Measurements from ENCODE around the gene EEPD1. TPM values are rescaled to one million over a fixed set of nuclear protein-coding genes. Genes with fewer than 3 reads are reported as not detected.

EEPD1 gene
- total RNA-seq, 1 donor from 2014 or later = 18.5 TPM

DNA sequence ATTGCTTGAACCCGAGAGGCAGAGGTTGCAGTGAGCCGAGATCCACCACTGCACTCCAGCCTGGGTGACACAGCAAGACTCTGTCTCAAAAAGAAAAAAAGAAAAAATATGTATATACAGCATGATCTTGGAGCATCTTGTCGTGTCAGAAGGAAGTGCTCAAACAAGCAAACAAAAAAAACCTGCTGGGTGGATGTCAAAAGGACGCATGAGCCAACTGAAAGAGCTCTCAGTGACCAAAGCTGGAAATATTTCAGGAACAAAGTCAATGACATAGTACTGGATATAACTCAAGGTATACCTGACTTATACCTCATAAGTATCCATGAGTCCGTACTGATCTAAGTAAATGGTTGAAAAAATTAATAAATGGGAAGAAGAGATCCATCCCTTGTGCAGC is 142.0 kb downstream of the EEPD1 start:
- intact Hi-C loops (cut with micrococcal nuclease) = no loop called here

DNA sequence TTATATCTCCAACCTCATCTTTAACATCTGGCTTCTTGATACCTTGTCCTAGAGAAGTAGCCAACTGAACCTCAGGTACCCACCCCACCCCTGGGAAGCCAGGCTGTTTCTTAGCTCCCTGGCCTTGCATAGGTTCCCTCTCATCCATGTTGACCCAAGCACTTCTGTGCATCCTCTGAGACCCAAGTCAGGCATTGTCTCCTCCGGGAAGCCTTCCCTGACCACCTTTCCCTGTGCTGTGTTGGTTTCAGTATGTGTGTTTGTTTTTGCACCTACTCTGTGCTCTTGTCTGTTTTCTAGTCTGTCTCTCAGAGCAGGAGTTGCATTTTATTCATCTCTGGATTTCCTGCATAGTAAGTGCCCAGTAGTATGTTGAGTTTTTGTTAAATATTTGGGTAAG is 143.2 kb downstream of the EEPD1 start:
- intact Hi-C loops (cut with micrococcal nuclease) = no loop called here

- intact Hi-C loops (cut with micrococcal nuclease) = no loop called here
Observed at GRCh38 chr7:36297364-36298009, 144.4 kb downstream of the EEPD1 start.

GRCh38 chr7:36298106-36298505 is 145.1 kb downstream of the EEPD1 start:
- intact Hi-C loops (cut with micrococcal nuclease) = no loop called here

- intact Hi-C loops (cut with micrococcal nuclease) = no loop called here
Observed at GRCh38 chr7:36299223-36299774, 146.2 kb downstream of the EEPD1 start.

DNA sequence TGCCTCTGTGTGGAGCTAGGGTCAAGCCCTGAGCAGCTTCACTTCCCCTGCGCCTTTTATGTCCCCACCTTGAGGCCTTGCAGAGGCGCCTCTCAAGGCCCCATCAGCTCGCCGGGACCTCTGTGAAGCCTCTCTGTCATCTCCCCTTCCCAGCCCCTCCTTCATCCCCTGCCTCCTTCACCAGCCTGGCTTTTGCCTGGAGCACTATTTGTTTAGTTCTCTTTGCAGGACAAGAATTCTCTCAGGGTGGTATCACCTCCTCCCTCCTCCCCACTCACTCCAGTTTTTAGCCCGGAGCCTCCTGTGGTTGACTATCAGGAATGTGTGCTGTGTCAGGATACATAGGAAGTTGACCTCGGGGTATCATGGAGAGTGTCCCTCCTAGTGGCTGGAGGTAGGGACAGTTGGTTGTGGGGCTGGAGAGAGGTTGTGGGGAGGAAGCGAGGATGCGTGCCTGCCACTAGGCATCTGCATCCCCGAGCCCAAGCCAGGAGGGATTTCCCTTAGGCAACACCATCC is 146.8 kb downstream of the EEPD1 start:
- intact Hi-C loops (cut with micrococcal nuclease) = no loop called here

DNA sequence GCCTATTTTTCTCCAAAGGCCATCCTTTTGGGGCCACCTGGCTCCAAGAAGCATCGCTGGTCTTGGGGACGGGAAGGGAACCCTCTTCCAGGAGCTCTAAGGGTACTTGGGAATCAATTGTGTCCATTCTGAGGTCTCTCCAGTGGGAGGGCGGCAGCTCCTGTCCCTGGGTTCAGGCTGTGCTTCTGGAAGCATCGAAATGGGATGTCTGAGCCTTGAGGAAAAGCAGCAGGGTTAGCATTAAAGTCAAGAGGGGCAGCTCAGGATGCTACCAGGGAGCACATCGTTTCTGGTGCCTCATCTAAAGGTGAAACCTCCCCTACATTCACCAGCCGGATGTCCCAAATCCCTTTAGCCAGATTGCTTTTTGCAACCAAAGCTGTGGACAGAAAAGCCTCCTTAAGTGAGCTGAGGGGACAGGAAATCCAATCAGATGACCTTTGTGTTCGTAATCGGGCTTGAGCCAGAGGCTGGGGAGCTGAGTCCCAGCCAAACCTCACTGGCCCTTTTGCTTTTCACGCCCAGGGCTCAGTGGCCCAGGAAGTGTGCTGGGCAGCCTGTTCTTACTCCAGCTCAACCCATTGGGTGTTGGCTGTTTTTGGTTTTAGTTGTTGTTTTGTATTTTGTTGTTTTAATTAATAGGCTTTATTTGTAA is 147.8 kb downstream of the EEPD1 start:
- intact Hi-C loops (cut with micrococcal nuclease) = no loop called here

- intact Hi-C loops (cut with micrococcal nuclease) = no loop called here
Observed at GRCh38 chr7:36301914-36302771, 149.1 kb downstream of the EEPD1 start.

GRCh38 chr7:36303202-36304098 is 150.4 kb downstream of the EEPD1 start:
- intact Hi-C loops (cut with micrococcal nuclease) = no loop called here

DNA sequence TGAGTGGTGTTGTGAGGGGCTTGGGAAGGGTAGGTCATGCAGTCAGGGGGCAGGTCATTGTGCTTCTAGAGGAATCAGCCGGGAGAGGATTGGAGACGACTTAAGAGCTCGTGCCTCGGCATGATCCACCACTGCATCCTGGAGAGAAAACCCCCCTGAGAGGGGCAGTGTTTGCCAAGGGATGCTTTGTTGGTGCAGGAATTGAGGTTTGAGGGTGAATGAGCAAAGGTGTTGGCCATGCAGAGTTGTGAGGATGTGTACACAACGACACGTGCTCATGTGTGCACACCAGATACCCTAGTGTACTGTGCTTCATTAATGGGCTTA is 151.0 kb downstream of the EEPD1 start:
- intact Hi-C loops (cut with micrococcal nuclease) = no loop called here

- intact Hi-C loops (cut with micrococcal nuclease) = no loop called here
Observed at GRCh38 chr7:36305226-36305625, 152.2 kb downstream of the EEPD1 start.

GRCh38 chr7:36305648-36306047 is 152.6 kb downstream of the EEPD1 start:
- intact Hi-C loops (cut with micrococcal nuclease) = no loop called here

GRCh38 chr7:36306222-36306621 is 153.2 kb downstream of the EEPD1 start:
- intact Hi-C loops (cut with micrococcal nuclease) = no loop called here

DNA sequence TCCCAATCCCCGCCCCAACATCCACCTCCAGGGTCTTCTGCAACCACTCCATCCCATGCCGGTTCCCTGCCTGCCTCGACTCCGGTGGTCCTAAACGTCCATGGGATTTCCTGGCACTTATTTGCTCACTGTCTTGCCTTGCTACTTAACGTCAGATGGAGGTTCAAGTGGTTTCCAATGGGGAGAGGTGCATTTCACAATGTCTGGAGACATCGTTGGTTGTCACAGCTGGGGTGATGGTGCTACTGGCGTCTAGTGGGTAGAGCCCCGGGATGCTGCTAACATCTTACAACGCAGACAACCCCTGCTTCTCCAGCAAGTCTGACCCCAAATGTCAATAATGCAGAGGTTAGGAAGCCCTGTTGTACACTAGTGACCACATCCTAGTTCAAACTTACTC is 153.7 kb downstream of the EEPD1 start:
- intact Hi-C loops (cut with micrococcal nuclease) = no loop called here

DNA sequence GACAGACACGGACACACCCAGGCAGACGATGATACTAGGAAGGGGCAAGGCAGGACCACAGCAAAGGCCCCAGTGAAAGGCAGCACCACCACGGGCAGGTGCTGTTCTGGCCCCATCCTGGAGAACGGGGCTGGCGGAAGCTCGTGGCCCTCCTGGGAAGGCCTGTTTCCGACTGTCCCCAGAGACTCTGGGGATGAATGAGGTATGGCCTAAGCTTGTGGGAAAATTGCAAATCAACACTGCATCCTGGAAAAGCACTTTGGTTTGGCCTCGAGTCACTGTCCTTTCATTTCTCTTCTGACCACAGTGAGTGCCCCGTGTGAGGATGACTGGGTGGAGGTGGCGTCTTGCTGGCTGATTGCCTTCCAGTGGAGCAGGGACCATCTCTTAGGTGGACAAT is 155.0 kb downstream of the EEPD1 start:
- intact Hi-C loops (cut with micrococcal nuclease) = no loop called here

DNA sequence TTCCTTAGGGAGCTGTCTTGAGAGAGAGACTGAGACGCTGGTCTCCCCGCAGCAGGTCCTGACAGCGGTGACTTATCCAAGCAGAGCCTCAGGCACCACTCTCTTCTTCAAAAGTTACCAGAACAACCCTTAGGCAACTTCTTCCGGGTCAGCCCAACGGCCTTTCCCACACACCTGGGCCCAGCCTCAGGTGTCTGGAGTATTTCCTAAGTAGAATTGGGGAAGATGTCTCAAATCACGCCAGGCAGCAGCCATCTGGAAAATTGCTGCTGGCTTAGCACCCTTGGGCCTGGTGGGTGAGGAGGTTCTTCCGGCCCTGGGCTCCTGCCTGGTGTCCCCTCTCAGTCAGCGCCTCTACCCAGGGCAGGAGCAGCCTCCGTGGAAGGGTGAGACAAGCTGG is 156.2 kb downstream of the EEPD1 start:
- intact Hi-C loops (cut with micrococcal nuclease) = no loop called here

GRCh38 chr7:36309716-36310115 is 156.7 kb downstream of the EEPD1 start:
- intact Hi-C loops (cut with micrococcal nuclease) = no loop called here

DNA sequence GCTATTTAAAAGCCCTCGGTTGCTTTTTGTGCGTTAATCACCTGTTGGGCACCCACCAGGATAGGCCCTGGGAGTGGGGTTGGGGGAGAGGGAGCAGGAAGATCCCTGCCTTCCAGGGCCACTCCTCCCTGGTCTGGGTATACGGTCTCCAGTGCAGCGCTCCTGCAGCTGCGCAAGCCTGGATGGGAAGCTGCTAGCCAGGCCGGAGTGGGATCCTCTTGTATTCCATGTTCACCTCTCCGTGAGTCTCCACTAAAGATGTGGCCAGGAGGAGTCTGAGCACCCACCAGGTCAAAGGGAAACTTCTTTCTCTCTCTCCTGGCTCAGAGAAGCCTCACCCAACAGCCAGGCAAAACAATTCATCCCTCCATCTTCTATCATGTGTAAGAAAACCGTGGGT is 157.8 kb downstream of the EEPD1 start:
- intact Hi-C loops (cut with micrococcal nuclease) = no loop called here

DNA sequence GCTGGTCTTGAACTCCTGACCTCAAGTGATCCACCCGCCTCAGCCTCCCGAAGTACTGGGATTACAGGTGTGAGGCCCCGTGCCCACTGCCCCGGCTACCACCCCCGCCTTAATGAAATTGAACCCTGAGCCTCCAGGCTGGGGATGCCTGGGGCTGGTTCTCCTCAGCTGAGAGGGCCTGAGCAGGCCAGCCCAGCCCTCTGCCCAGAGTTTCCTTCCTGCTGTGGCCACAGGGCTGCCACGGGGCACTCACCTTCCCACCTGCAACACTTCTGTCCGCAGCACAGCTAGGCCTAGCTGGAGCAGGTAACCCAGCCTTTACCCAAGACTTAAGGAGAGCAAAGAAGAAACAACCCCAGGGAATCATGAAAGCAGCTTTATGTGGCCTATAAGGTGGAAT is 158.5 kb downstream of the EEPD1 start:
- intact Hi-C loops (cut with micrococcal nuclease) = no loop called here

- intact Hi-C loops (cut with micrococcal nuclease) = no loop called here
Observed at GRCh38 chr7:36312064-36312914, 159.2 kb downstream of the EEPD1 start.
